GM21786 (cell line): Measurements from ENCODE around the gene SLC25A51.

Experiments used
- ATAC-seq: cut with Tn5 transposase; IDR thresholded peaks from one replicate; pipeline ENCODE4 v1.9.1; 2021; ENCODE audit not compliant: unreplicated experiment

SLC25A51 gene

GRCh38 chr9:37852222-37852621 lies 51.7 kb downstream of the SLC25A51 start:
- no peak for ATAC-seq

- no peak for ATAC-seq
Observed at GRCh38 chr9:37840560-37841194, 63.2 kb downstream of the SLC25A51 start.

- ATAC-seq = no peak
Observed at GRCh38 chr9:37839496-37840461, 64.1 kb downstream of the SLC25A51 start.
